GM12878 (cell line): Measurements from ENCODE around the gene SATB1. TPM values are rescaled to one million over a fixed set of nuclear protein-coding genes. Genes with fewer than 3 reads are reported as not detected.

Source experiments
- ATAC-seq: fragments of 200-7000 bp; cut with Tn5 transposase; 3 replicates; pipeline ENCODE4 v1.9.1; 2020; ENCODE audit warnings: mild to moderate bottlenecking, moderate library complexity
- BruUV-seq: library from RNA; stranded (reverse); fragments of 400-500 nt; replicated peaks from 2 replicates; lab custom pipeline; 2021; lab: Mats Ljungman, UMichigan
- CTCF ChIA-PET: fragments of 300-600 bp; sonication (Branson Sonifier 250); formaldehyde crosslinking; extraction: SDS; loops from one replicate; lab custom pipeline; 2021; ENCODE audit warnings: inconsistent platforms; lab: Yijun Ruan, JAX
- POLR2A ChIA-PET: fragments of 350-600 bp; formaldehyde crosslinking; extraction: SDS; loops from one replicate; lab custom pipeline; 2021; ENCODE audit warnings: inconsistent platforms; lab: Charles Lee
- RAD21 ChIA-PET: fragments of 300-600 bp; sonication (Branson Sonifier 250); formaldehyde crosslinking; loops from one replicate; lab custom pipeline; 2023; ENCODE audit warnings: antibody characterized with exemption; ENCODE audit not compliant: unreplicated experiment; lab: Charles Lee
- SMC1A ChIA-PET: fragments of 300-600 bp; sonication (Branson Sonifier 250); formaldehyde crosslinking; loops from one replicate; lab custom pipeline; 2023; ENCODE audit not compliant: unreplicated experiment, uncharacterized antibody; lab: Charles Lee
- DNase-seq: peaks from one replicate; pipeline ENCODE4 v3.0.0-alpha.2; 2011; ENCODE audit warnings: low read depth, low spot score
- FAIRE-seq: peaks from 3 replicates; lab custom pipeline; 2011; peaks lifted over from hg19 to GRCh38; lab: Jason Lieb, UNC
- H2AFZ ChIP-seq: 2 replicates; pipeline ENCODE4 v1.6.0; 2011; ENCODE audit warnings: low read depth, low read length, control low read depth; ENCODE audit not compliant: control insufficient read depth
- H3K27ac ChIP-seq: 2 replicates; pipeline ENCODE4 v1.5.1; 2011; ENCODE audit warnings: control low read depth; ENCODE audit not compliant: control insufficient read depth, insufficient read depth
- H3K27me3 ChIP-seq, 2 experiments: replicated peaks in 1 of 2; 2 replicates each; pipeline versions ENCODE4 v1.6.0 to v1.6.1; 2011; ENCODE audit warnings: low read length in 1 of 2; ENCODE audit not compliant: control insufficient read depth in 2 of 2, insufficient read depth in 2 of 2
- H3K36me3 ChIP-seq, 2 experiments: 2 replicates each; pipeline ENCODE4 v1.5.1; 2011; ENCODE audit warnings: low read length in 1 of 2; ENCODE audit not compliant: control insufficient read depth in 2 of 2, insufficient read depth in 2 of 2
- H3K4me1 ChIP-seq: 2 replicates; pipeline ENCODE4 v1.6.1; 2011; ENCODE audit warnings: mild to moderate bottlenecking, low read length, moderate library complexity, mixed read lengths; ENCODE audit not compliant: control insufficient read depth, insufficient read depth
- H3K4me2 ChIP-seq: 2 replicates; pipeline ENCODE4 v1.6.0; 2011; ENCODE audit warnings: control low read depth; ENCODE audit not compliant: control insufficient read depth, insufficient read depth
- H3K4me3 ChIP-seq: fragments of 200-600 bp; sonication (generic); 2 replicates; pipeline ENCODE4 v1.5.1; 2016
- H3K79me2 ChIP-seq: 2 replicates; pipeline ENCODE4 v1.6.0; 2011; ENCODE audit warnings: low read length; ENCODE audit not compliant: control insufficient read depth, insufficient read depth
- H3K9ac ChIP-seq: 2 replicates; pipeline ENCODE4 v1.8.0; 2011; ENCODE audit warnings: low read length, control low read depth, mixed read lengths; ENCODE audit not compliant: control insufficient read depth, insufficient read depth
- H3K9me3 ChIP-seq: replicated peaks from 3 replicates; pipeline ENCODE4 v1.5.1; 2011; ENCODE audit warnings: mild to moderate bottlenecking, low read length; ENCODE audit not compliant: control insufficient read depth, insufficient read depth
- H4K20me1 ChIP-seq: 2 replicates; pipeline ENCODE4 v1.6.0; 2011; ENCODE audit not compliant: control insufficient read depth, insufficient read depth
- BCL3 ChIP-seq: IDR thresholded peaks from 2 replicates; pipeline ENCODE4 v1.6.1; 2011; ENCODE audit warnings: borderline replicate concordance, low read depth, mild to moderate bottlenecking, moderate library complexity, low read length; ENCODE audit not compliant: insufficient read depth, poor library complexity, severe bottlenecking
- E2F4 ChIP-seq: IDR thresholded peaks from 2 replicates; pipeline ENCODE4 v1.6.1; 2012; ENCODE audit warnings: low read depth, low read length, improper control_type of control experiment
- MYB ChIP-seq: fragments of 150-350 bp; IDR thresholded peaks from 2 replicates; pipeline ENCODE4 v1.6.1; 2014; ENCODE audit warnings: mild to moderate bottlenecking, low read depth, low read length, borderline replicate concordance
- RAD51 ChIP-seq: fragments of 450-650 bp; IDR thresholded peaks from 2 replicates; pipeline ENCODE4 v1.6.1; 2016; ENCODE audit warnings: moderate library complexity, mild to moderate bottlenecking, inconsistent platforms
- SMAD1 ChIP-seq: fragments of 450-650 bp; IDR thresholded peaks from 2 replicates; pipeline ENCODE4 v1.6.1; 2018; ENCODE audit warnings: mild to moderate bottlenecking, low read depth; ENCODE audit not compliant: partially characterized antibody
- TCF7 ChIP-seq: IDR thresholded peaks from 2 replicates; pipeline ENCODE4 v1.6.1; 2014; ENCODE audit warnings: antibody characterized with exemption, borderline replicate concordance
- ZNF217 ChIP-seq: fragments of 450-650 bp; IDR thresholded peaks from 2 replicates; pipeline ENCODE4 v1.6.1; 2017; ENCODE audit warnings: antibody characterized with exemption, mild to moderate bottlenecking
- ZNF274 ChIP-seq: IDR thresholded peaks from one replicate; pipeline ENCODE4 v1.8.0; 2011; ENCODE audit not compliant: insufficient read length, insufficient read depth
- ZNF687 ChIP-seq: fragments of 450-650 bp; IDR thresholded peaks from 2 replicates; pipeline ENCODE4 v1.6.1; 2017; ENCODE audit warnings: mild to moderate bottlenecking, moderate library complexity
- WGBS: methylation state at CpG from one replicate; pipeline ENCODE4 v1.1.6; 2016; ENCODE audit warnings: low lambda C conversion rate; ENCODE audit not compliant: insufficient replicate concordance, insufficient coverage; ENCODE audit errors: missing lambda C conversion rate; 5-methylcytosine and 5-hydroxymethylcytosine counted together
- in situ Hi-C: fragments of 300-500 bp; cut with MboI; formaldehyde crosslinking; loops from 9 replicates; pipeline ENCODE4 v1.14.3; 2018; ENCODE audit warnings: mixed read lengths
- intact Hi-C: fragments of 100-400 bp; cut with micrococcal nuclease; formaldehyde crosslinking; loops from one replicate; pipeline ENCODE4 v1.14.2; 2022; ENCODE audit not compliant: unreplicated experiment
- polyA plus RNA-seq, 11 experiments: library from polyadenylated mRNA; depleted of rRNA in 4 of 11; unstranded in 6 of 11; stranded (reverse) in 5 of 11; fragments of >200 nt; fragmentation: Nextera tagmentation in 4 of 11; fragmentation: Illumina TruSeq in 1 of 11; extraction: Ambion mirVana in 4 of 11; extraction: Trizol in 1 of 11; gene quantifications; 1 replicate in 1 of 11; 2 replicates in 10 of 11; pipeline versions ENCODE4 v1.2.1 to v1.2.3, GENCODE V29; 2011 to 2016; ENCODE audit warnings: inconsistent platforms in 2 of 11, missing spikeins in 2 of 11, low read depth in 1 of 11
- total RNA-seq, 4 experiments: library from RNA; depleted of rRNA in 3 of 4; stranded (reverse); fragments of >200 nt in 3 of 4; fragmentation: Illumina TruSeq in 1 of 4; extraction: Trizol in 1 of 4; gene quantifications; 2 replicates each; pipeline versions ENCODE4 v1.2.1 to v1.2.3, GENCODE V29; 2013 to 2021

SATB1 gene
- total and polyA plus RNA-seq, 10 of the 15 experiments (the other 5 are each of a cell fraction or from before 2014, with no cell fraction given) = 0.01 to 0.72 (median 0.07) TPM; not detected in 4

- Histone ChIP-seq H3K4me3 (no peak overlapping the region), H3K27me3 (no peaks in the 10 kb centered on the region), H3K4me1 (no peaks in the 10 kb centered on the region), H3K79me2 (no peaks in the 10 kb centered on the region), H3K9ac (no peak overlapping the region), H3K4me2 (no peak overlapping the region), H3K36me3 (no peaks in the 10 kb centered on the region), H3K9me3 (no peaks in the 10 kb centered on the region), H2AFZ (no peak overlapping the region), H4K20me1 (no peaks in the 10 kb centered on the region), H3K27ac (no peak overlapping the region)
- 6% methylated on average over 5 of the region's 5 CpGs for WGBS
- intact Hi-C loops (no loop called here), in situ Hi-C loops (no loop called here)
- ATAC-seq (no peak), FAIRE-seq (no peak), DNase-seq (no peak)
- no TSS peak for BruUV-seq
- SMC1A ChIA-PET = interaction anchor here (0.8 kb wide), 1 partner anchor 88 kb away, joined by 5 read pairs; no protein-coding TSS in a partner anchor
- TF ChIP-seq RAD51 = no peak
- TF ChIP-seq ZNF274 = no peak
- TF ChIP-seq SMAD1 = no peak
- no peak for TF ChIP-seq MYB
- no peak for TF ChIP-seq E2F4
- no peak for TF ChIP-seq ZNF217
- TF ChIP-seq ZNF687 = no peak
- TF ChIP-seq TCF7 = no peak
- TF ChIP-seq BCL3 = no peak
- CTCF ChIA-PET = no interaction called here
- RAD21 ChIA-PET = no interaction called here
- POLR2A ChIA-PET = no interaction called here
These were observed 80.1 kb downstream of the SATB1 start for GRCh38 chr3:18345015-18345367.
